Prostate gland (tissue), 2 donors: ENCODE measurements around the gene BIRC6.

Experiments
- POLR2AphosphoS5 ChIP-seq: sonication (generic); formaldehyde crosslinking; IDR thresholded peaks from one replicate; pipeline ENCODE4 v1.6.1; 2017; ENCODE audit warnings: antibody characterized with exemption
- TF ChIP-seq, protein P1 (sequence below), 4 experiments: fragments of 200-600 bp in 2 of 4; fragments of 450-650 bp in 2 of 4; sonication (generic) in 2 of 4; IDR thresholded peaks; 1 replicate in 3 of 4; 2 replicates in 1 of 4; pipeline ENCODE4 v1.5.1; 2016 to 2019; ENCODE audit warnings: antibody characterized with exemption in 4 of 4, mild to moderate bottlenecking in 2 of 4, moderate library complexity in 2 of 4

DNA sequence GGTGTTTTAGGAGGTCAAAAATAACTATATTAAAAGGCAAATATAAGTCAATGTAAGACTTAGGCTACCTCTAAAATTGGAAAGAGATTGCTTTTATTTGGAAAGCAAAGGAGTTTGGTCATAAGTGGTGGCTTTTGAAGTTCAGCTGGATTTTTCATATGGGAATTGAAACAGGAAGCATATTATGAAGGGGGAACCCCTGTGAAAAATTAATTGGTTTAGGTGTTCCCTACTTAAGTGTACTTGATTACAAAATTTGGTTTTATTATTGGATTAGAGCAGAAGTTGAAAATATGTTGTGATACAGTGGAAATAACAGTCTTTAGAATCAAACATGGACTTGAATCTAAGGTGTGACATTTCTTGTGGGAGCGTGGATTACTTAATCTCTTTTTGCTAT lies 149.6 kb downstream of the BIRC6 start:
- no peak for TF ChIP-seq POLR2AphosphoS5
- TF ChIP-seq, protein P1, sequence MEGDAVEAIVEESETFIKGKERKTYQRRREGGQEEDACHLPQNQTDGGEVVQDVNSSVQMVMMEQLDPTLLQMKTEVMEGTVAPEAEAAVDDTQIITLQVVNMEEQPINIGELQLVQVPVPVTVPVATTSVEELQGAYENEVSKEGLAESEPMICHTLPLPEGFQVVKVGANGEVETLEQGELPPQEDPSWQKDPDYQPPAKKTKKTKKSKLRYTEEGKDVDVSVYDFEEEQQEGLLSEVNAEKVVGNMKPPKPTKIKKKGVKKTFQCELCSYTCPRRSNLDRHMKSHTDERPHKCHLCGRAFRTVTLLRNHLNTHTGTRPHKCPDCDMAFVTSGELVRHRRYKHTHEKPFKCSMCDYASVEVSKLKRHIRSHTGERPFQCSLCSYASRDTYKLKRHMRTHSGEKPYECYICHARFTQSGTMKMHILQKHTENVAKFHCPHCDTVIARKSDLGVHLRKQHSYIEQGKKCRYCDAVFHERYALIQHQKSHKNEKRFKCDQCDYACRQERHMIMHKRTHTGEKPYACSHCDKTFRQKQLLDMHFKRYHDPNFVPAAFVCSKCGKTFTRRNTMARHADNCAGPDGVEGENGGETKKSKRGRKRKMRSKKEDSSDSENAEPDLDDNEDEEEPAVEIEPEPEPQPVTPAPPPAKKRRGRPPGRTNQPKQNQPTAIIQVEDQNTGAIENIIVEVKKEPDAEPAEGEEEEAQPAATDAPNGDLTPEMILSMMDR (IDR thresholded peaks at IDR 0.05), result no peak
